ENCODE data around the gene ZFPM1.
A peak's percentile ranks its signal among the peaks of the same experiment; 100 is the strongest.

ZFPM1 gene

DNA sequence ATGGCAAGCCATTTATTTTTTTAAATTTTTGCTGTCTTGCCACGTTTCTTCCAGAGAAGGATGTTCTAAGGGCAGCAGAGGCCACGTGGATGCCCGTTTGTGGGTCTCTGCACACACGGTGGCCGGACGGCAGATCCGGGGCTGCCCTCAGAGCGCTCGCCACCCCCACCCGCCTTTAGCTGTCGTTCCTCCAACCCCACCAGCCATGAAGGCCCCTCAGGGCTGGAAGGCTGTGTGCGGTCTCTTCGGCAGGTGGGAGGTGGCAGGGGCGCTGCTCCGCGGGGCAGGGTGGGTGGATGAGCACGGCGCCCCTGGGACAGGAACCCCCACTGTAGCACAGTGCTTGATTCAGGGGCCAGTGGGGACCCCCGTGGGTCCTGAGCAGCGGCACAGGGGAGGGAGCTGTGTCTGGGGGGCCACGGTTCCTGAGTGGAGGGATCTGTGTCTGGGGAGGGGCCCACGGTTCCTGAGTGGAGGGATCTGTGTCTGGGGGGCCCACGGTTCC lies 49.7 kb downstream of the ZFPM1 start:
- no peak for DNase-seq

DNA sequence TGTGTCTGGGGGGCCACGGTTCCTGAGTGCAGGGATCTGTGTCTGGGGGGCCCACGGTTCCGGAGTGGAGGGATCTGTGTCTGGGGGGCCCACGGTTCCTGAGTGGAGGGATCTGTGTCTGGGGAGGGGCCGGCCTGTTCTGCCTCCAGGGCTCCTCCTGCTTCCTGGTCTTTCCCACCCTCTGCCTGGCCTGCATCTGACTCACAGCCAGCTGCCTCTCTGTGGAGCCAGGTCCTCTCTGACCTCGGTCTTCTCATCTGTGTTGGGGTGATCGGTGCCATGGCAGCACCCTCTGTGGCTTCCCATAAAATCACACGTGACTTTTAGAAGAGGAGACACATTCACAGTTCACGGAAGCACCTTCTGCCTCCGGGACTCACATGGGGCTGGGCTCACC lies 50.3 kb downstream of the ZFPM1 start:
- no peak for DNase-seq

DNA sequence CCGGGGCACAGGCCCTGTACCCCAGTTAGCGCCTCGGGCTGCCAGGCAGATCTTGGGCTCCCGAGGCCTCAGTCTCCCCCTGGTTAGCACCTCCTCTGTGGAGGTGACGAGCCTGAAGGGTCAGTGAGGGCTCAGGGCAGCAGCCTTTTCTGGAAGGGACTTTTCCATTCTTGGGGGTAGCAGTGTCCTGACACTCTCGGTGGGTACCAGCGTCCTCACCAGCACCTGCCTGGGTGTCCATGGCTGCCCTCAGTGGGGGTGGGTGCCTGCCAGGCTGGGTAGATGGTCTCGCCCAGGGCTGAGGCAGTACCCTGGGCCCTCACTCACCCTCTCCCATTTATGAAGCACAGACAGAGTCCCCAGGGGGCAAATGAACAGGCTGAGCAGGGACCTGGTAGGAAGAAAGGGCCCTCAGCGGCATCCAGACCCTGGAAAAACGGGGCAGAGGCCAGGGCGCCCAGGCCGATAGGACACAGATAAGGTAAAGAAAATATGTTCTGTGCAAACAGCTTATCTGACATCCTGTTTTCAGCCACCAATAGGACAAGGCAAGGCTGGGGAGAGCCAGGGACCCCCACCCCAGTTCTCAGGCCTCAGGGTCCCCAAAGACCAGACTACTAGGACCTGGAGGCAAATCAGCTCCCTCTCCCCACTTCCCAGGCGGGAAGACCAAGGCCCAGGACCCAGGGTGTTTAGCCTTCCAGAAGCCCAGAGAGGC lies 50.9 kb downstream of the ZFPM1 start:
- no peak for DNase-seq

GRCh38 chr16:88504489-88505404 lies 51.7 kb downstream of the ZFPM1 start:
- no peak for DNase-seq

GRCh38 chr16:88505405-88506082 lies 52.5 kb downstream of the ZFPM1 start:
- no peak for DNase-seq

GRCh38 chr16:88506723-88507122 lies 53.6 kb downstream of the ZFPM1 start:
- DNase-seq, result no peak

- no peak for DNase-seq
Measured at GRCh38 chr16:88507231-88507743, 54.2 kb downstream of the ZFPM1 start.

DNA sequence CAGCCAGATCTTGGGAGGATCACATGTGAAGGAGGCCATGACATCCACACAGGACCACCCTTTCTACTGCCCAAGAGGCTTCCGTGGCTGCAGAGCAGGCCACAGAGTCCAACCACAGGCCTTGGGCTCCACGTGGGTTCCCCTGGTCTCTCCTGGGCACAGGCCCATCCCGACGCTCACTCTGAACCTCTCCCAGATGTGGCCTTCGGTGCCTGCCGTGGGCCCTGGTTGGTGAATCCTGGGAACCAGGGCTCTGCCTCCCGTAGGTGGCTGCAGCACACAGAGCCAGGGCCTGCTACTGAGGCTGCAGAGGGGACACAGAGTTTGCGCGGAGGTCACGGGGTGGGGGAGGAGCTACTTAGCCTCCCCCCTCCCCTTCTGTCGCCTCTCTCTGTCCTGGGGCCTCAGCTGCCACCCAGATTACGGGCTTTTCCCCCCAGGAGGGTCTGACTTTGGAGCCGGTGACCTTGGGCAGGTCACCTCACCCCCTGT lies 55.3 kb downstream of the ZFPM1 start:
- DNase-seq, result no peak

- DNase-seq, result no peak
Measured at GRCh38 chr16:88508868-88509748, 56.0 kb downstream of the ZFPM1 start.

- no peak for DNase-seq
Measured at GRCh38 chr16:88509749-88510069, 56.6 kb downstream of the ZFPM1 start.

DNA sequence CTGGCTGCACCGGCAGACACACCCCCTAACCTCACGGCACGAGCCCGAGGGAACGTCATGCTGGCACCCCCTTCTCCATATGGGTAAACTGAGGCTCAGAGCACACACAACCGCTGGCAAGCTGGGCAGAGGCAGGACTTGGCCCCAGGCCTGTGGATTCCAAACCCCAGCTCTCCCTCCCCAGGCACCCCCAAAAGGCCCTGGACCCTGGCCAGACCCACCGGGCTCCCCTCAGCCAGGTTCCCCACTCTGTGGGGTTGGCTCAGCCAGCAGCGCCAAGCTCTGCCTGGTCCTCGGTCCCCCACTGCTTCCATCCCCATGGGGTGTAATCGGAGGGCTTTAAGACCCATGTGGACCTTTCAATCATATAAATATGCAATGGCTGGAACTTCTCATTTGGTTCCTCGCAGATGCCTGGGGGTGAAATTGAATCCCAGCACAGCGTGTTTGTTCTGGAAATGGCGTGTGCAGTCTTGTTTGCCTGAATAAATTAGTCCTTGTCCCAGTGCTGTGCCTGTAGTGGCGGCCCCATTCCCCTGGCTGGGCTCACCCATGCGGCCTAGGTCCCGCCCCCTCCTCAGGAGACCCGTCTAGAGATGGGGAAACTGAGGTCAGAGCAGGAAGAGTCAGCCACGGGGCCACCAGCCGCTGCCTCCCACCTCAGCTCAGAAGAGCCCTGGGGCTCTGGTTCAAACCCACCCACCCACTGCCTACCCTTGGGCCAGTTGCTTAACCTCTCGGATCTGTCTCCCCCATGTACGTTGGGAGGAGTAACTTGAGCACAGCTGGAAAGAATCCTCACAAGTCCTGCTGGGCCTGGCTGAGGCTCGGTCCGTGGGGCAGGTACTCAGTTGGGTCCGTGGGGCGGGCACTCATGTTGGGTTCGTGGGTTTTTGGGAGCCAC lies 57.3 kb downstream of the ZFPM1 start:
- DNase-seq, result peak; percentile 50

GRCh38 chr16:88511060-88511459 lies 58.0 kb downstream of the ZFPM1 start:
- no peak for DNase-seq

DNA sequence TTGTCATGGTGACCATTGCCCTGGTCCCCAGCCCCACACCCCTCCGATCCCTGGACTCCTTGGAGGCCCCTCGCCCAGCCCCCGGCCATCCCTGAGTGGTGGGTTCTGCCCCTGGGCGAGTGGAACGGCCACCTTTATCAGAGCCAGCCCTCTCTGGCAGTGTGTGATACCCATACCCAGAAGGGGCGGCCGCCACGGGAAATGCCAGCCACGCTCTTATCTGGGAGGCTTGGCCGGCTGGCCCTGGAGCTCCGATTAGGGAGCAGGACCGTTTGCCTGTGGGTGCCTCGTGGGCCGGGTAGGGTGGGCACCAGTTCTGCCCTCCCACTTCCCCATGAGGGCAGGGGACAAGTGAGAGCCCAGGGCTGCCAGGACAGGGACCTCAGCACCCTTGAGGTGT lies 58.8 kb downstream of the ZFPM1 start:
- DNase-seq, result no peak

- DNase-seq, result no peak
Measured at GRCh38 chr16:88512728-88513696, 59.9 kb downstream of the ZFPM1 start.

- DNase-seq, result no peak
Measured at GRCh38 chr16:88514070-88514469, 61.0 kb downstream of the ZFPM1 start.

GRCh38 chr16:88514526-88515232 lies 61.6 kb downstream of the ZFPM1 start:
- no peak for DNase-seq

GRCh38 chr16:88515371-88515770 lies 62.3 kb downstream of the ZFPM1 start:
- no peak for DNase-seq

- no peak for DNase-seq
Measured at GRCh38 chr16:88515925-88516594, 63.0 kb downstream of the ZFPM1 start.
